Prostate gland (tissue), 2 donors: Measurements from ENCODE around the gene ECD. TPM values are rescaled to one million over a fixed set of nuclear protein-coding genes. Genes with fewer than 3 reads are reported as not detected.

Experiments used
- DNase-seq: peaks from one replicate; pipeline ENCODE4 v3.0.0-alpha.2; 2019; ENCODE audit warnings: low spot score
- H3K27ac ChIP-seq, 2 donors: fragments of 200-600 bp; sonication (generic); 2 replicates each; pipeline ENCODE4 v1.5.1; 2017 to 2019
- H3K27me3 ChIP-seq: fragments of 200-600 bp; sonication (generic); replicated peaks from 2 replicates; pipeline ENCODE4 v1.5.1; 2019; ENCODE audit not compliant: insufficient read depth
- H3K36me3 ChIP-seq, 2 donors: fragments of 200-600 bp; sonication (generic); 1 replicate in 1 of 2; 2 replicates in 1 of 2; pipeline versions ENCODE4 v1.5.1 to v1.8.1; 2017 to 2019
- H3K4me1 ChIP-seq: fragments of 200-600 bp; sonication (generic); replicated peaks from 2 replicates; pipeline ENCODE4 v1.5.1; 2019
- H3K4me3 ChIP-seq, 2 donors: fragments of 200-600 bp; sonication (generic); 2 replicates each; pipeline ENCODE4 v1.5.1; 2017 to 2019
- H3K9me3 ChIP-seq: fragments of 200-600 bp; sonication (generic); 2 replicates; pipeline ENCODE4 v1.5.1; 2017
- POLR2A ChIP-seq: fragments of 450-650 bp; IDR thresholded peaks from one replicate; pipeline ENCODE4 v1.6.1; 2016; ENCODE audit warnings: antibody characterized with exemption, mild to moderate bottlenecking
- POLR2AphosphoS5 ChIP-seq: sonication (generic); formaldehyde crosslinking; IDR thresholded peaks from one replicate; pipeline ENCODE4 v1.6.1; 2017; ENCODE audit warnings: antibody characterized with exemption
- WGBS: methylation state at CpG from one replicate; pipeline ENCODE4 v1.1.5; 2018; 5-methylcytosine and 5-hydroxymethylcytosine counted together
- intact Hi-C: fragments of 100-400 bp; cut with DNase I; formaldehyde crosslinking; loops from one replicate; pipeline ENCODE4 v1.14.2; 2022
- total RNA-seq, 2 donors: library from RNA; depleted of rRNA; stranded (reverse); fragments of >200 nt; gene quantifications; one replicate each; pipeline ENCODE4 v1.1.0, GENCODE V29; 2016
- TF ChIP-seq, protein P1 (sequence below), 4 experiments: fragments of 200-600 bp in 2 of 4; fragments of 450-650 bp in 2 of 4; sonication (generic) in 2 of 4; IDR thresholded peaks; 1 replicate in 3 of 4; 2 replicates in 1 of 4; pipeline ENCODE4 v1.5.1; 2016 to 2019; ENCODE audit warnings: antibody characterized with exemption in 4 of 4, mild to moderate bottlenecking in 2 of 4, moderate library complexity in 2 of 4

Gene ECD
- total RNA-seq, 2 donors from 2014 or later = 26.0 to 40.7 TPM

DNA sequence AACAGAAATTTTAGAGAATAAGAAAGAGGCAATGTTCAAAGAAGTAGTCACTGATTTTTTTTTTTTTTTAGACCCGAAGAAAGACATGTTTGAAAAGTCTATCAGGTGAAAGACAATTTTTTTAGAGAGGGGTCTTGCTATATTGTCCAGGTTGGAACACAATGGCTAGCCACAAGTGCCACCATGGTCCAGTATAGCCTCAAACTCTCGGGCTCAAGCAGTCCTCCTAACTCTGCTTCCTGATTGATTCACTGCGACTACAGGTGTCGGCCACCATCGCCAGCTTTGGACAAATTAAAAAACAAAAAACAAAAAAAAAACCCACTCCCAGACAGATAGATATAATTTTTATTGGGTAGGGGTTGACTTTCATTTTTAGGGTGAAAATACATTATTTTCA, 22.4 kb upstream of the ECD start:
- H3K27ac ChIP-seq = no peak overlapping the region
- no peak overlapping the region for H3K4me3 ChIP-seq
- no peaks in the 10 kb centered on the region for H3K4me1 ChIP-seq
- no peak for TF ChIP-seq POLR2AphosphoS5
- TF ChIP-seq, protein P1, sequence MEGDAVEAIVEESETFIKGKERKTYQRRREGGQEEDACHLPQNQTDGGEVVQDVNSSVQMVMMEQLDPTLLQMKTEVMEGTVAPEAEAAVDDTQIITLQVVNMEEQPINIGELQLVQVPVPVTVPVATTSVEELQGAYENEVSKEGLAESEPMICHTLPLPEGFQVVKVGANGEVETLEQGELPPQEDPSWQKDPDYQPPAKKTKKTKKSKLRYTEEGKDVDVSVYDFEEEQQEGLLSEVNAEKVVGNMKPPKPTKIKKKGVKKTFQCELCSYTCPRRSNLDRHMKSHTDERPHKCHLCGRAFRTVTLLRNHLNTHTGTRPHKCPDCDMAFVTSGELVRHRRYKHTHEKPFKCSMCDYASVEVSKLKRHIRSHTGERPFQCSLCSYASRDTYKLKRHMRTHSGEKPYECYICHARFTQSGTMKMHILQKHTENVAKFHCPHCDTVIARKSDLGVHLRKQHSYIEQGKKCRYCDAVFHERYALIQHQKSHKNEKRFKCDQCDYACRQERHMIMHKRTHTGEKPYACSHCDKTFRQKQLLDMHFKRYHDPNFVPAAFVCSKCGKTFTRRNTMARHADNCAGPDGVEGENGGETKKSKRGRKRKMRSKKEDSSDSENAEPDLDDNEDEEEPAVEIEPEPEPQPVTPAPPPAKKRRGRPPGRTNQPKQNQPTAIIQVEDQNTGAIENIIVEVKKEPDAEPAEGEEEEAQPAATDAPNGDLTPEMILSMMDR (IDR thresholded peaks at IDR 0.05) = no peak
- TF ChIP-seq POLR2A = no peak
- no peaks in the 10 kb centered on the region for H3K9me3 ChIP-seq
- H3K27me3 ChIP-seq = no peaks in the 10 kb centered on the region
- 94% methylated on average over 5 of the region's 5 CpGs for WGBS
- no peaks in the 10 kb centered on the region for H3K36me3 ChIP-seq
- intact Hi-C loops = no loop called here
- no peak for DNase-seq

GRCh38 chr10:73186266-73186665, 18.5 kb upstream of the ECD start:
- Histone ChIP-seq H3K27me3 (no peaks in the 10 kb centered on the region), H3K4me3 (no peak overlapping the region), H3K36me3 (no peaks in the 10 kb centered on the region), H3K4me1 (no peaks in the 10 kb centered on the region), H3K27ac (no peak overlapping the region), H3K9me3 (no peaks in the 10 kb centered on the region)
- no peak for TF ChIP-seq POLR2AphosphoS5
- TF ChIP-seq, protein P1 (IDR thresholded peaks at IDR 0.05) = no peak
- no peak for TF ChIP-seq POLR2A
- intact Hi-C loops = no loop called here
- WGBS = 83% methylated on average over 1 of the region's 1 CpG
- no peak for DNase-seq

- H3K4me3 ChIP-seq = no peak overlapping the region
- no peaks in the 10 kb centered on the region for H3K9me3 ChIP-seq
- 92% methylated on average over 3 of the region's 3 CpGs for WGBS
- H3K27ac ChIP-seq = no peak overlapping the region
- TF ChIP-seq, protein P1 (IDR thresholded peaks at IDR 0.05) = no peak
- TF ChIP-seq POLR2A (no peak), POLR2AphosphoS5 (no peak)
- DNase-seq = no peak
- intact Hi-C loops = no loop called here
- no peaks in the 10 kb centered on the region for H3K36me3 ChIP-seq
- H3K4me1 ChIP-seq = no peaks in the 10 kb centered on the region
- H3K27me3 ChIP-seq = no peaks in the 10 kb centered on the region
These were observed 16.0 kb upstream of the ECD start for GRCh38 chr10:73183667-73184281.

- Histone ChIP-seq H3K4me1 (no peaks in the 10 kb centered on the region), H3K27ac (no peak overlapping the region), H3K27me3 (no peaks in the 10 kb centered on the region), H3K4me3 (no peak overlapping the region), H3K9me3 (no peaks in the 10 kb centered on the region), H3K36me3 (no peaks in the 10 kb centered on the region)
- TF ChIP-seq, protein P1 (IDR thresholded peaks at IDR 0.05) = no peak
- TF ChIP-seq POLR2AphosphoS5 (no peak), POLR2A (no peak)
- 74% methylated on average over 2 of the region's 2 CpGs for WGBS
- DNase-seq = no peak
- intact Hi-C loops = no loop called here
These were observed 14.8 kb upstream of the ECD start for GRCh38 chr10:73182568-73182967.

GRCh38 chr10:73174148-73174925, 6.5 kb upstream of the ECD start:
- no peaks in the 10 kb centered on the region for H3K9me3 ChIP-seq
- 97% methylated on average over 1 of the region's 1 CpG for WGBS
- TF ChIP-seq, protein P1 (IDR thresholded peaks at IDR 0.05) = no peak
- no peak for TF ChIP-seq POLR2AphosphoS5
- no peak for TF ChIP-seq POLR2A
- H3K27me3 ChIP-seq = no peaks in the 10 kb centered on the region
- DNase-seq = no peak
- no peak overlapping the region for H3K4me3 ChIP-seq
- intact Hi-C loops = no loop called here
- H3K36me3 ChIP-seq = no peaks in the 10 kb centered on the region
- H3K27ac ChIP-seq = no peak overlapping the region
- no peaks in the 10 kb centered on the region for H3K4me1 ChIP-seq
